Embryonic facial prominence (tissue), 1 donor: ENCODE results near the gene SMYD3.

Source experiments
- DNase-seq: peaks from one replicate; pipeline ENCODE4 v3.0.0-alpha.2; 2016; ENCODE audit errors: extremely low spot score

Gene SMYD3

GRCh38 chr1:246417152-246417812, 89.8 kb downstream of the SMYD3 start:
- DNase-seq: no peak

- no peak for DNase-seq
Observed at GRCh38 chr1:246416261-246416660, 90.8 kb downstream of the SMYD3 start.

GRCh38 chr1:246415028-246415427, 92.1 kb downstream of the SMYD3 start:
- DNase-seq: no peak

GRCh38 chr1:246413430-246413829, 93.6 kb downstream of the SMYD3 start:
- no peak for DNase-seq

GRCh38 chr1:246404078-246404477, 103.0 kb downstream of the SMYD3 start:
- no peak for DNase-seq

- no peak for DNase-seq
Observed at GRCh38 chr1:246398126-246398813, 108.8 kb downstream of the SMYD3 start.

- DNase-seq: no peak
Observed at GRCh38 chr1:246397046-246397445, 110.0 kb downstream of the SMYD3 start.

- DNase-seq: no peak
Observed at GRCh38 chr1:246396322-246396721, 110.8 kb downstream of the SMYD3 start.

- no peak for DNase-seq
Observed at GRCh38 chr1:246394121-246394520, 113.0 kb downstream of the SMYD3 start.

GRCh38 chr1:246390855-246391254, 116.2 kb downstream of the SMYD3 start:
- DNase-seq: no peak

GRCh38 chr1:246384616-246385015, 122.5 kb downstream of the SMYD3 start:
- DNase-seq: no peak

GRCh38 chr1:246383791-246384190, 123.3 kb downstream of the SMYD3 start:
- DNase-seq: no peak

GRCh38 chr1:246383239-246383589, 123.9 kb downstream of the SMYD3 start:
- DNase-seq: no peak

- DNase-seq: no peak
Observed at GRCh38 chr1:246382589-246383238, 124.4 kb downstream of the SMYD3 start.

- DNase-seq: no peak
Observed at GRCh38 chr1:246381452-246381851, 125.6 kb downstream of the SMYD3 start.

- no peak for DNase-seq
Observed at GRCh38 chr1:246377625-246378153, 129.4 kb downstream of the SMYD3 start.

- DNase-seq: no peak
Observed at GRCh38 chr1:246373828-246374569, 133.1 kb downstream of the SMYD3 start.

- no peak for DNase-seq
Observed at GRCh38 chr1:246372559-246372958, 134.5 kb downstream of the SMYD3 start.

- DNase-seq: no peak
Observed at GRCh38 chr1:246367041-246367440, 140.0 kb downstream of the SMYD3 start.

- no peak for DNase-seq
Observed at GRCh38 chr1:246365708-246366107, 141.4 kb downstream of the SMYD3 start.

- DNase-seq: no peak
Observed at GRCh38 chr1:246364415-246364941, 142.6 kb downstream of the SMYD3 start.
